HL-60 (cell line): ENCODE data around the gene SDF2.

Experiments used
- DNase-seq, 2 experiments: peaks; one replicate each; pipeline ENCODE4 v3.0.0-alpha.2; 2010 to 2020; ENCODE audit warnings: low read depth in 1 of 2, low spot score in 1 of 2
- H3K27ac ChIP-seq: fragments of 250-450 bp; sonication (Bioruptor Pico); replicated peaks from 2 replicates; pipeline ENCODE4 v1.5.1; 2020; ENCODE audit warnings: mild to moderate bottlenecking, moderate library complexity
- H3K27me3 ChIP-seq: fragments of 250-450 bp; sonication (Bioruptor Pico); 2 replicates; pipeline ENCODE4 v1.5.1; 2021; ENCODE audit warnings: mild to moderate bottlenecking, moderate library complexity; ENCODE audit not compliant: insufficient read depth, poor library complexity, severe bottlenecking
- H3K4me3 ChIP-seq: replicated peaks from 2 replicates; pipeline ENCODE4 v1.5.1; 2011; ENCODE audit warnings: mild to moderate bottlenecking, control low read depth, low read length; ENCODE audit not compliant: insufficient read depth
- GABPA ChIP-seq: IDR thresholded peaks from 2 replicates; pipeline ENCODE4 v1.6.1; 2012; ENCODE audit warnings: low read depth
- POLR2AphosphoS5 ChIP-seq: IDR thresholded peaks from 2 replicates; pipeline ENCODE4 v1.6.1; 2012; ENCODE audit warnings: low read depth
- REST ChIP-seq: IDR thresholded peaks from 2 replicates; pipeline ENCODE4 v1.6.1; 2012; ENCODE audit warnings: low read depth; ENCODE audit not compliant: insufficient replicate concordance
- SPI1 ChIP-seq: IDR thresholded peaks from 2 replicates; pipeline ENCODE4 v1.6.1; 2012; ENCODE audit warnings: low read depth, mild to moderate bottlenecking, borderline replicate concordance
- TF ChIP-seq, protein P1 (sequence below): IDR thresholded peaks from one replicate; pipeline ENCODE4 v1.5.1; 2011; ENCODE audit warnings: low read length, control low read depth, inconsistent platforms; ENCODE audit not compliant: insufficient read depth

SDF2 gene

DNA sequence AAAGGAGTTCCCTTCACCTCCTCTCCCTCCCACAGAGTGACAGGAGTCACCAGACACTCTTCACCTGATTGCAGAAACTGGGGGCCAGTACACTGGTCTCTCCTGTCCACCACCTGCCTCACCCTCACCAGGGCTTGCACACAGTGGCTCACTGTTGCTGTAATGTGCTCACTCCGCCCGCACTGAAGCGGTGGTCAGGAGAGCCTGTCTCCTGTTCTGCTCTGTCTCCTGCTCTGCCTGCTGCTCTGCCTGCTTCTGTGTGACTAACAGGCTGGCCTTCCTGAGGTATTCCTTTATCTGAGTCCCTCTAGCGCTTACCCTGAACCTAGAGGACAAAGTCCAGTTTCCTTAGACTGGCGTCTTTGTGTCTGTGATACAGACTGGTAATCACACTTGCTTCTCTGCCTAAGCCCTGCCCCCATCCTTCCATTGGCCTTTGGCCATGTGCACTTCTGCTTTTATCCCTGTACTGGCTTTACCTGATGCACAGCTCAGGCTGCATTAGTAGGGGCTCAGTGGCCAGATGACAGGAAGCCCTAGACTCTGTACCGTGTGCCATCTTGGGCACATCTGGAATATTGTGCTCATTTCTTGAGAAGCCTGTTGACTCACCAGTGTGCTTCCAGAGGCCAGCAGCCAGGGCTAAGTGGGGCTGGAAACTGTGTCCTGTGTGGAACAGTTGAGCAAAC is 36.7 kb upstream of the SDF2 start:
- H3K27me3 ChIP-seq = no peaks in the 10 kb centered on the region
- no peak overlapping the region for H3K27ac ChIP-seq
- no peak for TF ChIP-seq POLR2AphosphoS5
- peak; percentile 88 for TF ChIP-seq SPI1
- no peak for TF ChIP-seq GABPA
- TF ChIP-seq, protein P1, sequence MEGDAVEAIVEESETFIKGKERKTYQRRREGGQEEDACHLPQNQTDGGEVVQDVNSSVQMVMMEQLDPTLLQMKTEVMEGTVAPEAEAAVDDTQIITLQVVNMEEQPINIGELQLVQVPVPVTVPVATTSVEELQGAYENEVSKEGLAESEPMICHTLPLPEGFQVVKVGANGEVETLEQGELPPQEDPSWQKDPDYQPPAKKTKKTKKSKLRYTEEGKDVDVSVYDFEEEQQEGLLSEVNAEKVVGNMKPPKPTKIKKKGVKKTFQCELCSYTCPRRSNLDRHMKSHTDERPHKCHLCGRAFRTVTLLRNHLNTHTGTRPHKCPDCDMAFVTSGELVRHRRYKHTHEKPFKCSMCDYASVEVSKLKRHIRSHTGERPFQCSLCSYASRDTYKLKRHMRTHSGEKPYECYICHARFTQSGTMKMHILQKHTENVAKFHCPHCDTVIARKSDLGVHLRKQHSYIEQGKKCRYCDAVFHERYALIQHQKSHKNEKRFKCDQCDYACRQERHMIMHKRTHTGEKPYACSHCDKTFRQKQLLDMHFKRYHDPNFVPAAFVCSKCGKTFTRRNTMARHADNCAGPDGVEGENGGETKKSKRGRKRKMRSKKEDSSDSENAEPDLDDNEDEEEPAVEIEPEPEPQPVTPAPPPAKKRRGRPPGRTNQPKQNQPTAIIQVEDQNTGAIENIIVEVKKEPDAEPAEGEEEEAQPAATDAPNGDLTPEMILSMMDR = no peak
- no peak overlapping the region for H3K4me3 ChIP-seq
- DNase-seq = peak in 1 of 2 experiments; percentile 39

GRCh38 chr17:28693869-28694268 is 32.2 kb upstream of the SDF2 start:
- no peak for TF ChIP-seq REST
- H3K27ac ChIP-seq = no peak overlapping the region
- DNase-seq = no peak
- no peak overlapping the region for H3K4me3 ChIP-seq
- no peaks in the 10 kb centered on the region for H3K27me3 ChIP-seq

GRCh38 chr17:28689011-28689410 is 27.3 kb upstream of the SDF2 start:
- H3K27me3 ChIP-seq = no peaks in the 10 kb centered on the region
- no peak overlapping the region for H3K4me3 ChIP-seq
- no peak for DNase-seq
- H3K27ac ChIP-seq = no peak overlapping the region
- TF ChIP-seq SPI1 (no peak), GABPA (no peak), REST (no peak), POLR2AphosphoS5 (no peak)
- TF ChIP-seq, protein P1 = no peak

GRCh38 chr17:28688481-28688880 is 26.8 kb upstream of the SDF2 start:
- DNase-seq = no peak
- H3K27ac ChIP-seq = no peak overlapping the region
- TF ChIP-seq REST = no peak
- TF ChIP-seq SPI1 = no peak
- TF ChIP-seq, protein P1 = no peak
- no peak for TF ChIP-seq POLR2AphosphoS5
- TF ChIP-seq GABPA = no peak
- H3K27me3 ChIP-seq = no peaks in the 10 kb centered on the region
- H3K4me3 ChIP-seq = no peak overlapping the region
